ENCODE data around the gene INO80D. TPM values are rescaled to one million over a fixed set of nuclear protein-coding genes. Genes with fewer than 3 reads are reported as not detected.

Gene INO80D
- total and polyA plus RNA-seq, 2 of the 13 experiments (the other 11 are each of a cell fraction or from before 2014, with no cell fraction given): 7.6 to 7.9 TPM

DNA sequence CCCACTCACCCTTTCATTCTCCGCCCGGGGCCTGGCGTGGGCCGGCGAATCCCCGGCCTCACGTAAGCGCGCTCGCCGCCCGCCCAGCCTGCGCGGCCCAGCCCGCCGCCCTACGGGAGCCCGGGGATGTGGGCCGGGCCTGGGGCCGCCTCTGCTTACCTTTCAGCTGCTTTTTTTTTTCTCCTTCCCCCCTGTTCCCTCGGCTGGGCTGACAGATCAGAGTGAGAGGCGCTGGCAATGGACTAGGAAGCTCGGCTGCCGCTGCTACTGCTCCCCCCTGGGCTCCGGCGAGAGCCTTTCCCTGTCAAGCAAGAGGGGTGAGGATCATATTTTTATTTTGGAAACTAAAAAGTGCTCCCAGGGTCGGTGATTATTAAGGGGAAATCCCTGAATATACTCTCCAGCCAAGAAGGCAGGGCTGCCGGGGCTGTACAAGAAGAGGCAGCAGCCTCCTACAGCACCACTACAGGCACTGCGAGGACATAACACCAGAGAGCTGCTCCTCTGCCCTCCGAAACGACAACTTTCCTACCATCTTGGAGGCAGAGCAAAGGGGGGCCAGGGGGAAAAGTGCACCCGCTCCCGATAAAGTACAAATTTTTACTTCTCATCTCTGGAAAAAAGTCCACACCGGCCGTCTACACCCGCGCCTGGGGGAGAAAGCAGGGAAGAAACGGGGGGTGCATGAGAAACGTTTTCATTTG is at the start of gene INO80D (continued):
- TF ChIP-seq, protein P1, sequence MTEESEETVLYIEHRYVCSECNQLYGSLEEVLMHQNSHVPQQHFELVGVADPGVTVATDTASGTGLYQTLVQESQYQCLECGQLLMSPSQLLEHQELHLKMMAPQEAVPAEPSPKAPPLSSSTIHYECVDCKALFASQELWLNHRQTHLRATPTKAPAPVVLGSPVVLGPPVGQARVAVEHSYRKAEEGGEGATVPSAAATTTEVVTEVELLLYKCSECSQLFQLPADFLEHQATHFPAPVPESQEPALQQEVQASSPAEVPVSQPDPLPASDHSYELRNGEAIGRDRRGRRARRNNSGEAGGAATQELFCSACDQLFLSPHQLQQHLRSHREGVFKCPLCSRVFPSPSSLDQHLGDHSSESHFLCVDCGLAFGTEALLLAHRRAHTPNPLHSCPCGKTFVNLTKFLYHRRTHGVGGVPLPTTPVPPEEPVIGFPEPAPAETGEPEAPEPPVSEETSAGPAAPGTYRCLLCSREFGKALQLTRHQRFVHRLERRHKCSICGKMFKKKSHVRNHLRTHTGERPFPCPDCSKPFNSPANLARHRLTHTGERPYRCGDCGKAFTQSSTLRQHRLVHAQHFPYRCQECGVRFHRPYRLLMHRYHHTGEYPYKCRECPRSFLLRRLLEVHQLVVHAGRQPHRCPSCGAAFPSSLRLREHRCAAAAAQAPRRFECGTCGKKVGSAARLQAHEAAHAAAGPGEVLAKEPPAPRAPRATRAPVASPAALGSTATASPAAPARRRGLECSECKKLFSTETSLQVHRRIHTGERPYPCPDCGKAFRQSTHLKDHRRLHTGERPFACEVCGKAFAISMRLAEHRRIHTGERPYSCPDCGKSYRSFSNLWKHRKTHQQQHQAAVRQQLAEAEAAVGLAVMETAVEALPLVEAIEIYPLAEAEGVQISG (CRISPR knock-in tag; IDR thresholded peaks at IDR 0.05): peak; percentile 81
- TF ChIP-seq ZNF546 (CRISPR knock-in tag; conservative IDR thresholded peaks at IDR 0.05): peak; percentile 45; the same call in 1 of the 2 replicates
- TF ChIP-seq NRL (CRISPR knock-in tag; IDR thresholded peaks at IDR 0.05; ENCODE audit: borderline replicate concordance): peak; percentile 78
- peak; percentile 70; the same call in 1 of the 2 replicates for TF ChIP-seq EED (CRISPR knock-in tag; IDR thresholded peaks at IDR 0.05)
- TF ChIP-seq, protein P2, sequence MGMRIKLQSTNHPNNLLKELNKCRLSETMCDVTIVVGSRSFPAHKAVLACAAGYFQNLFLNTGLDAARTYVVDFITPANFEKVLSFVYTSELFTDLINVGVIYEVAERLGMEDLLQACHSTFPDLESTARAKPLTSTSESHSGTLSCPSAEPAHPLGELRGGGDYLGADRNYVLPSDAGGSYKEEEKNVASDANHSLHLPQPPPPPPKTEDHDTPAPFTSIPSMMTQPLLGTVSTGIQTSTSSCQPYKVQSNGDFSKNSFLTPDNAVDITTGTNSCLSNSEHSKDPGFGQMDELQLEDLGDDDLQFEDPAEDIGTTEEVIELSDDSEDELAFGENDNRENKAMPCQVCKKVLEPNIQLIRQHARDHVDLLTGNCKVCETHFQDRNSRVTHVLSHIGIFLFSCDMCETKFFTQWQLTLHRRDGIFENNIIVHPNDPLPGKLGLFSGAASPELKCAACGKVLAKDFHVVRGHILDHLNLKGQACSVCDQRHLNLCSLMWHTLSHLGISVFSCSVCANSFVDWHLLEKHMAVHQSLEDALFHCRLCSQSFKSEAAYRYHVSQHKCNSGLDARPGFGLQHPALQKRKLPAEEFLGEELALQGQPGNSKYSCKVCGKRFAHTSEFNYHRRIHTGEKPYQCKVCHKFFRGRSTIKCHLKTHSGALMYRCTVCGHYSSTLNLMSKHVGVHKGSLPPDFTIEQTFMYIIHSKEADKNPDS (CRISPR knock-in tag; IDR thresholded peaks at IDR 0.05): no peak
- TF ChIP-seq, protein P3, sequence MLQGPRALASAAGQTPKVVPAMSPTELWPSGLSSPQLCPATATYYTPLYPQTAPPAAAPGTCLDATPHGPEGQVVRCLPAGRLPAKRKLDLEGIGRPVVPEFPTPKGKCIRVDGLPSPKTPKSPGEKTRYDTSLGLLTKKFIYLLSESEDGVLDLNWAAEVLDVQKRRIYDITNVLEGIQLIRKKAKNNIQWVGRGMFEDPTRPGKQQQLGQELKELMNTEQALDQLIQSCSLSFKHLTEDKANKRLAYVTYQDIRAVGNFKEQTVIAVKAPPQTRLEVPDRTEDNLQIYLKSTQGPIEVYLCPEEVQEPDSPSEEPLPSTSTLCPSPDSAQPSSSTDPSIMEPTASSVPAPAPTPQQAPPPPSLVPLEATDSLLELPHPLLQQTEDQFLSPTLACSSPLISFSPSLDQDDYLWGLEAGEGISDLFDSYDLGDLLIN (CRISPR knock-in tag; IDR thresholded peaks at IDR 0.05; ENCODE audit: borderline replicate concordance): no peak
- TF ChIP-seq, protein P4, sequence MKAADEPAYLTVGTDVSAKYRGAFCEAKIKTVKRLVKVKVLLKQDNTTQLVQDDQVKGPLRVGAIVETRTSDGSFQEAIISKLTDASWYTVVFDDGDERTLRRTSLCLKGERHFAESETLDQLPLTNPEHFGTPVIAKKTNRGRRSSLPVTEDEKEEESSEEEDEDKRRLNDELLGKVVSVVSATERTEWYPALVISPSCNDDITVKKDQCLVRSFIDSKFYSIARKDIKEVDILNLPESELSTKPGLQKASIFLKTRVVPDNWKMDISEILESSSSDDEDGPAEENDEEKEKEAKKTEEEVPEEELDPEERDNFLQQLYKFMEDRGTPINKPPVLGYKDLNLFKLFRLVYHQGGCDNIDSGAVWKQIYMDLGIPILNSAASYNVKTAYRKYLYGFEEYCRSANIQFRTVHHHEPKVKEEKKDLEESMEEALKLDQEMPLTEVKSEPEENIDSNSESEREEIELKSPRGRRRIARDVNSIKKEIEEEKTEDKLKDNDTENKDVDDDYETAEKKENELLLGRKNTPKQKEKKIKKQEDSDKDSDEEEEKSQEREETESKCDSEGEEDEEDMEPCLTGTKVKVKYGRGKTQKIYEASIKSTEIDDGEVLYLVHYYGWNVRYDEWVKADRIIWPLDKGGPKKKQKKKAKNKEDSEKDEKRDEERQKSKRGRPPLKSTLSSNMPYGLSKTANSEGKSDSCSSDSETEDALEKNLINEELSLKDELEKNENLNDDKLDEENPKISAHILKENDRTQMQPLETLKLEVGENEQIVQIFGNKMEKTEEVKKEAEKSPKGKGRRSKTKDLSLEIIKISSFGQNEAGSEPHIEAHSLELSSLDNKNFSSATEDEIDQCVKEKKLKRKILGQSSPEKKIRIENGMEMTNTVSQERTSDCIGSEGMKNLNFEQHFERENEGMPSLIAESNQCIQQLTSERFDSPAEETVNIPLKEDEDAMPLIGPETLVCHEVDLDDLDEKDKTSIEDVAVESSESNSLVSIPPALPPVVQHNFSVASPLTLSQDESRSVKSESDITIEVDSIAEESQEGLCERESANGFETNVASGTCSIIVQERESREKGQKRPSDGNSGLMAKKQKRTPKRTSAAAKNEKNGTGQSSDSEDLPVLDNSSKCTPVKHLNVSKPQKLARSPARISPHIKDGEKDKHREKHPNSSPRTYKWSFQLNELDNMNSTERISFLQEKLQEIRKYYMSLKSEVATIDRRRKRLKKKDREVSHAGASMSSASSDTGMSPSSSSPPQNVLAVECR (CRISPR knock-in tag; IDR thresholded peaks at IDR 0.05; ENCODE audit: borderline replicate concordance): peak; percentile 57; the same call in 1 of the 2 replicates
- no peak for TF ChIP-seq ZNF460 (CRISPR knock-in tag; IDR thresholded peaks at IDR 0.05; ENCODE audit: borderline replicate concordance)
- no peak for TF ChIP-seq ARID2 (CRISPR knock-in tag; IDR thresholded peaks at IDR 0.05; ENCODE audit: borderline replicate concordance)
- TF ChIP-seq ZNF124 (CRISPR knock-in tag; IDR thresholded peaks at IDR 0.05): peak; percentile 71; the same call in 1 of the 2 replicates
- TF ChIP-seq ZNF891 (CRISPR knock-in tag; IDR thresholded peaks at IDR 0.05): no peak
- TF ChIP-seq, protein P5, sequence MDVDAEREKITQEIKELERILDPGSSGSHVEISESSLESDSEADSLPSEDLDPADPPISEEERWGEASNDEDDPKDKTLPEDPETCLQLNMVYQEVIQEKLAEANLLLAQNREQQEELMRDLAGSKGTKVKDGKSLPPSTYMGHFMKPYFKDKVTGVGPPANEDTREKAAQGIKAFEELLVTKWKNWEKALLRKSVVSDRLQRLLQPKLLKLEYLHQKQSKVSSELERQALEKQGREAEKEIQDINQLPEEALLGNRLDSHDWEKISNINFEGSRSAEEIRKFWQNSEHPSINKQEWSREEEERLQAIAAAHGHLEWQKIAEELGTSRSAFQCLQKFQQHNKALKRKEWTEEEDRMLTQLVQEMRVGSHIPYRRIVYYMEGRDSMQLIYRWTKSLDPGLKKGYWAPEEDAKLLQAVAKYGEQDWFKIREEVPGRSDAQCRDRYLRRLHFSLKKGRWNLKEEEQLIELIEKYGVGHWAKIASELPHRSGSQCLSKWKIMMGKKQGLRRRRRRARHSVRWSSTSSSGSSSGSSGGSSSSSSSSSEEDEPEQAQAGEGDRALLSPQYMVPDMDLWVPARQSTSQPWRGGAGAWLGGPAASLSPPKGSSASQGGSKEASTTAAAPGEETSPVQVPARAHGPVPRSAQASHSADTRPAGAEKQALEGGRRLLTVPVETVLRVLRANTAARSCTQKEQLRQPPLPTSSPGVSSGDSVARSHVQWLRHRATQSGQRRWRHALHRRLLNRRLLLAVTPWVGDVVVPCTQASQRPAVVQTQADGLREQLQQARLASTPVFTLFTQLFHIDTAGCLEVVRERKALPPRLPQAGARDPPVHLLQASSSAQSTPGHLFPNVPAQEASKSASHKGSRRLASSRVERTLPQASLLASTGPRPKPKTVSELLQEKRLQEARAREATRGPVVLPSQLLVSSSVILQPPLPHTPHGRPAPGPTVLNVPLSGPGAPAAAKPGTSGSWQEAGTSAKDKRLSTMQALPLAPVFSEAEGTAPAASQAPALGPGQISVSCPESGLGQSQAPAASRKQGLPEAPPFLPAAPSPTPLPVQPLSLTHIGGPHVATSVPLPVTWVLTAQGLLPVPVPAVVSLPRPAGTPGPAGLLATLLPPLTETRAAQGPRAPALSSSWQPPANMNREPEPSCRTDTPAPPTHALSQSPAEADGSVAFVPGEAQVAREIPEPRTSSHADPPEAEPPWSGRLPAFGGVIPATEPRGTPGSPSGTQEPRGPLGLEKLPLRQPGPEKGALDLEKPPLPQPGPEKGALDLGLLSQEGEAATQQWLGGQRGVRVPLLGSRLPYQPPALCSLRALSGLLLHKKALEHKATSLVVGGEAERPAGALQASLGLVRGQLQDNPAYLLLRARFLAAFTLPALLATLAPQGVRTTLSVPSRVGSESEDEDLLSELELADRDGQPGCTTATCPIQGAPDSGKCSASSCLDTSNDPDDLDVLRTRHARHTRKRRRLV (CRISPR knock-in tag; IDR thresholded peaks at IDR 0.05): 0 out of 2 replicates have a peak, but pooled peaks have one; percentile 43

Data from HepG2 (cell line).